Activated naive CD8-positive, alpha-beta T cell treated with anti-CD3 and anti-CD28 coated beads, Interleukin-2, amount 10 ng/mL, durations not matched to agents 7 days and 5 days (primary cell): ENCODE measurements around the gene CYP19A1. TPM values are rescaled to one million over a fixed set of nuclear protein-coding genes. Genes with fewer than 3 reads are reported as not detected.
A peak's percentile ranks its signal among the peaks of the same experiment; 100 is the strongest.

Experiments used
- ATAC-seq: fragments of 150-1000 bp; cut with Tn5 transposase; one replicate; pipeline ENCODE4 v1.10.0; 2021; ENCODE audit warnings: low read depth, moderate library complexity
- POLR2A ChIA-PET: fragments of 350-600 bp; sonication (Branson Sonifier 250); formaldehyde crosslinking; loops from one replicate; lab custom pipeline; 2021; ENCODE audit warnings: antibody characterized with exemption; lab: Charles Lee
- DNase-seq: peaks from one replicate; pipeline ENCODE4 v3.0.0; 2021
- H3K27ac Mint-ChIP-seq: one replicate; pipeline ENCODE4 v1.8.0; 2022; ENCODE audit warnings: mild to moderate bottlenecking, mixed read lengths
- H3K27me3 Mint-ChIP-seq: one replicate; pipeline ENCODE4 v1.8.0; 2022; ENCODE audit warnings: mild to moderate bottlenecking, moderate library complexity, mixed read lengths
- H3K36me3 Mint-ChIP-seq: one replicate; pipeline ENCODE4 v1.8.0; 2021; ENCODE audit warnings: mild to moderate bottlenecking, mixed read lengths
- H3K4me1 Mint-ChIP-seq: one replicate; pipeline ENCODE4 v1.8.0; 2021; ENCODE audit warnings: mixed read lengths
- H3K4me3 Mint-ChIP-seq: one replicate; pipeline ENCODE4 v1.8.0; 2022; ENCODE audit warnings: mild to moderate bottlenecking, moderate library complexity, mixed read lengths
- H3K9me3 Mint-ChIP-seq: one replicate; pipeline ENCODE4 v1.8.0; 2021; ENCODE audit warnings: mixed read lengths
- total RNA-seq, 2 experiments: library from RNA; stranded (reverse); gene quantifications; one replicate each; pipeline ENCODE4 v1.2.3, GENCODE V29; 2021

The CYP19A1 gene
- total RNA-seq, 2 experiments from 2014 or later: not detected

GRCh38 chr15:51349156-51349844, 10.9 kb upstream of the CYP19A1 start:
- ATAC-seq: no peak
- H3K27me3 Mint-ChIP-seq: peaks cover 29% of the 10 kb centered on the region
- no peak overlapping the region for H3K27ac Mint-ChIP-seq
- no peaks in the 10 kb centered on the region for H3K9me3 Mint-ChIP-seq
- no peak for DNase-seq
- no peak overlapping the region for H3K4me3 Mint-ChIP-seq
- POLR2A ChIA-PET: no interaction called here
- no peaks in the 10 kb centered on the region for H3K36me3 Mint-ChIP-seq
- H3K4me1 Mint-ChIP-seq: no peaks in the 10 kb centered on the region

GRCh38 chr15:51348688-51349087, 10.3 kb upstream of the CYP19A1 start:
- no peak overlapping the region for H3K27ac Mint-ChIP-seq
- no peak for ATAC-seq

GRCh38 chr15:51346136-51346535, 7.7 kb upstream of the CYP19A1 start:
- POLR2A ChIA-PET: no interaction called here
- Mint-ChIP-seq H3K27me3 (peaks cover 41% of the 10 kb centered on the region), H3K27ac (no peak overlapping the region), H3K36me3 (no peaks in the 10 kb centered on the region), H3K9me3 (no peaks in the 10 kb centered on the region), H3K4me3 (no peak overlapping the region), H3K4me1 (no peaks in the 10 kb centered on the region)
- ATAC-seq (no peak), DNase-seq (no peak)

More at GRCh38 chr15:51348688-51349087, 10.3 kb upstream of the CYP19A1 start:
- POLR2A ChIA-PET: no interaction called here
- no peak overlapping the region for H3K4me3 Mint-ChIP-seq
- DNase-seq: no peak
- no peaks in the 10 kb centered on the region for H3K4me1 Mint-ChIP-seq
- H3K9me3 Mint-ChIP-seq: no peaks in the 10 kb centered on the region
- no peaks in the 10 kb centered on the region for H3K36me3 Mint-ChIP-seq
- H3K27me3 Mint-ChIP-seq: peaks cover 30% of the 10 kb centered on the region

GRCh38 chr15:51343466-51343865, 5.1 kb upstream of the CYP19A1 start:
- Mint-ChIP-seq H3K27me3 (peaks cover 58% of the 10 kb centered on the region), H3K4me1 (no peaks in the 10 kb centered on the region), H3K9me3 (no peaks in the 10 kb centered on the region), H3K4me3 (no peak overlapping the region), H3K27ac (no peak overlapping the region), H3K36me3 (no peaks in the 10 kb centered on the region)
- POLR2A ChIA-PET: no interaction called here
- DNase-seq (no peak), ATAC-seq (no peak)

DNA sequence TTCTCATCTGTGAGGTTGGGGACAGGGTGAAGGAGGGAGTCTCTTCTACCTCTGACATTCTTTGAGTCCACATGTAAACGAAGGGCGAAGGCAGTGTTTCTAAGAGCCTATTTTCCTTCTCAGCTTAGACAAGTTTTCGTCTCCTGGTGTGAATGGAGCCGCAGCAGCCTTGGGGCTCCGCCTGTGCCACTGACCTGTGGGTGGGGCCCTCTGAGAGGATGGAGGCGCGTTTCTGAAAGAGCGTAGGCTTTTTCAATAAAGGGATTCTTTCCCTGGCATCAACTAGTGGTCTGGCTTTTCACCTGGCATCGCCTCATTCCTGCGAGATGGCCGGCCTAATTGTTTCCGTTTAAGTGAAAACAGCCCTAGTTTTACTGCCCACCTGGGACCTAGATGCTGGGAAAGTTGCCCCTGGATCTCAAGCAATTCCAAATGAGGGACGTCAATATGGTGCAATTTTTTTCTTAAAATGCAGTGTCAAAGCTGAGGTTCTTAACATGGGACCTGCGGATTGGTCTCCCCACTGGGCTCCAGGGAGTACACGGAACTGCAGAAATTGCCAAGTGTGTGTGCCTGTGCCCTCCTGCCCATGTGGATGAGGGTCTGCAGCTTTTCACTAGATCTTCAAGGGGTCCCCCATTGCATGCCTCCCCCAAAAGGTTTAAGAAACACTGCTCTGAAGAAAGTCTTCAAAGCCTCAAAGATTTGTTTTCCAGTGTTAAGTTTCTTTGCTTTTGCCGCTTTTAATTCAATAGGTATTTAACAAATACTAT, 4.0 kb upstream of the CYP19A1 start:
- POLR2A ChIA-PET: no interaction called here
- Mint-ChIP-seq H3K4me1 (no peaks in the 10 kb centered on the region), H3K27me3 (peaks cover 57% of the 10 kb centered on the region), H3K9me3 (no peaks in the 10 kb centered on the region), H3K27ac (no peak overlapping the region), H3K4me3 (no peak overlapping the region), H3K36me3 (no peaks in the 10 kb centered on the region)
- ATAC-seq (no peak), DNase-seq (no peak)

- no peak within 1 kb of the TSS for H3K27ac Mint-ChIP-seq
- H3K27me3 Mint-ChIP-seq: peaks cover 54% of the 10 kb centered on the region
- DNase-seq (no peak), ATAC-seq (peak; percentile 30)
- no peaks in the 10 kb centered on the region for H3K36me3 Mint-ChIP-seq
- POLR2A ChIA-PET: no interaction called here
- no peaks in the 10 kb centered on the region for H3K4me1 Mint-ChIP-seq
- H3K4me3 Mint-ChIP-seq: no peak within 1 kb of the TSS
- no peaks in the 10 kb centered on the region for H3K9me3 Mint-ChIP-seq
Measured at GRCh38 chr15:51341366-51342226, 3.2 kb upstream of the CYP19A1 start, which contains the start of gene GLDN. TSS of gene GLDN (plus strand) at chr15:51341655. CDS start at chr15:51341685, 30 bp downstream.

- H3K27ac Mint-ChIP-seq: no peak overlapping the region
- DNase-seq (no peak), ATAC-seq (no peak)
- peaks cover 3% of the 10 kb centered on the region for H3K4me1 Mint-ChIP-seq
- H3K9me3 Mint-ChIP-seq: peaks cover 2% of the 10 kb centered on the region
- POLR2A ChIA-PET: no interaction called here
- H3K4me3 Mint-ChIP-seq: no peak overlapping the region
- no peaks in the 10 kb centered on the region for H3K36me3 Mint-ChIP-seq
- peaks cover 15% of the 10 kb centered on the region for H3K27me3 Mint-ChIP-seq
Measured at GRCh38 chr15:51335538-51336410, 2.6 kb downstream of the CYP19A1 start.

GRCh38 chr15:51335087-51335486, 3.3 kb downstream of the CYP19A1 start:
- Mint-ChIP-seq H3K27ac (no peak overlapping the region), H3K4me1 (peaks cover 3% of the 10 kb centered on the region), H3K9me3 (peaks cover 2% of the 10 kb centered on the region), H3K36me3 (no peaks in the 10 kb centered on the region), H3K27me3 (peaks cover 8% of the 10 kb centered on the region), H3K4me3 (no peak overlapping the region)
- ATAC-seq: no peak
- no peak for DNase-seq
- POLR2A ChIA-PET: no interaction called here

- Mint-ChIP-seq H3K9me3 (peaks cover 2% of the 10 kb centered on the region), H3K36me3 (no peaks in the 10 kb centered on the region), H3K27ac (no peak overlapping the region), H3K4me1 (peaks cover 3% of the 10 kb centered on the region), H3K4me3 (no peak overlapping the region), H3K27me3 (peaks cover 7% of the 10 kb centered on the region)
- DNase-seq: no peak
- POLR2A ChIA-PET: no interaction called here
- no peak for ATAC-seq
Measured at GRCh38 chr15:51334011-51334451, 4.4 kb downstream of the CYP19A1 start.

- Mint-ChIP-seq H3K27ac (no peak overlapping the region), H3K36me3 (no peaks in the 10 kb centered on the region), H3K9me3 (peaks cover 2% of the 10 kb centered on the region), H3K4me1 (peaks cover 3% of the 10 kb centered on the region), H3K27me3 (peaks cover 6% of the 10 kb centered on the region), H3K4me3 (no peak overlapping the region)
- ATAC-seq (no peak), DNase-seq (no peak)
- POLR2A ChIA-PET: no interaction called here
Measured at GRCh38 chr15:51333571-51333970, 4.8 kb downstream of the CYP19A1 start.

- Mint-ChIP-seq H3K4me1 (peaks cover 3% of the 10 kb centered on the region), H3K9me3 (peaks cover 2% of the 10 kb centered on the region), H3K36me3 (no peaks in the 10 kb centered on the region), H3K27me3 (peaks cover 5% of the 10 kb centered on the region), H3K4me3 (no peak overlapping the region), H3K27ac (no peak overlapping the region)
- ATAC-seq (no peak), DNase-seq (no peak)
- POLR2A ChIA-PET: no interaction called here
Measured at GRCh38 chr15:51332206-51333147, 5.9 kb downstream of the CYP19A1 start.

GRCh38 chr15:51331141-51331540, 7.3 kb downstream of the CYP19A1 start:
- POLR2A ChIA-PET: no interaction called here
- Mint-ChIP-seq H3K36me3 (no peaks in the 10 kb centered on the region), H3K4me3 (no peak overlapping the region), H3K9me3 (peaks cover 1% of the 10 kb centered on the region), H3K4me1 (peaks cover 3% of the 10 kb centered on the region), H3K27me3 (peaks cover 8% of the 10 kb centered on the region), H3K27ac (no peak overlapping the region)
- DNase-seq (no peak), ATAC-seq (no peak)
